Tibial artery (tissue), 4 donors: ENCODE measurements around the gene DKC1.

Experiments
- DNase-seq, 2 donors: peaks; one replicate each; pipeline ENCODE4 v3.0.0-alpha.2; 2019
- H3K27ac ChIP-seq, 2 donors: fragments of 200-600 bp; sonication (generic) in 1 of 2; 1 replicate in 1 of 2; 2 replicates in 1 of 2; pipeline ENCODE4 v1.5.1; 2018 to 2019; ENCODE audit warnings: mild to moderate bottlenecking in 1 of 2
- H3K27me3 ChIP-seq, 2 donors: fragments of 200-600 bp; sonication (generic) in 1 of 2; one replicate each; pipeline versions ENCODE4 v1.5.1 to v1.6.0; 2016 to 2019
- H3K36me3 ChIP-seq, 3 donors: fragments of 200-600 bp; sonication (generic) in 2 of 3; one replicate each; pipeline ENCODE4 v1.5.1; 2016 to 2019; ENCODE audit warnings: mild to moderate bottlenecking in 2 of 3
- H3K4me1 ChIP-seq, 4 donors: fragments of 200-600 bp; sonication (generic) in 2 of 4; 1 replicate in 3 of 4; 2 replicates in 1 of 4; pipeline ENCODE4 v1.5.1; 2016 to 2019
- H3K4me3 ChIP-seq, 2 donors: fragments of 200-600 bp; sonication (generic) in 1 of 2; 1 replicate in 1 of 2; 2 replicates in 1 of 2; pipeline ENCODE4 v1.5.1; 2018 to 2019; ENCODE audit warnings: mild to moderate bottlenecking in 2 of 2
- H3K9me3 ChIP-seq, 3 donors: fragments of 200-600 bp; sonication (generic) in 1 of 3; one replicate each; pipeline ENCODE4 v1.5.1; 2016 to 2019
- intact Hi-C: fragments of 100-400 bp; cut with DNase I; formaldehyde crosslinking; loops from one replicate; pipeline ENCODE4 v1.15.0; 2023; ENCODE audit warnings: low total_unique reads
- TF ChIP-seq, protein P1 (sequence below), 2 experiments: fragments of 200-600 bp in 1 of 2; fragments of 450-650 bp in 1 of 2; IDR thresholded peaks; one replicate each; pipeline ENCODE4 v1.5.1; 2017 to 2019; ENCODE audit warnings: antibody characterized with exemption in 2 of 2, mild to moderate bottlenecking in 1 of 2, moderate library complexity in 1 of 2

DKC1 gene

GRCh38 chrX:154793084-154793795, 30.6 kb downstream of the DKC1 start:
- H3K27me3 ChIP-seq = no peaks in the 10 kb centered on the region
- no peak overlapping the region for H3K4me3 ChIP-seq
- intact Hi-C loops = no loop called here
- no peaks in the 10 kb centered on the region for H3K4me1 ChIP-seq
- H3K27ac ChIP-seq = no peak overlapping the region
- no peak for DNase-seq
- TF ChIP-seq, protein P1, sequence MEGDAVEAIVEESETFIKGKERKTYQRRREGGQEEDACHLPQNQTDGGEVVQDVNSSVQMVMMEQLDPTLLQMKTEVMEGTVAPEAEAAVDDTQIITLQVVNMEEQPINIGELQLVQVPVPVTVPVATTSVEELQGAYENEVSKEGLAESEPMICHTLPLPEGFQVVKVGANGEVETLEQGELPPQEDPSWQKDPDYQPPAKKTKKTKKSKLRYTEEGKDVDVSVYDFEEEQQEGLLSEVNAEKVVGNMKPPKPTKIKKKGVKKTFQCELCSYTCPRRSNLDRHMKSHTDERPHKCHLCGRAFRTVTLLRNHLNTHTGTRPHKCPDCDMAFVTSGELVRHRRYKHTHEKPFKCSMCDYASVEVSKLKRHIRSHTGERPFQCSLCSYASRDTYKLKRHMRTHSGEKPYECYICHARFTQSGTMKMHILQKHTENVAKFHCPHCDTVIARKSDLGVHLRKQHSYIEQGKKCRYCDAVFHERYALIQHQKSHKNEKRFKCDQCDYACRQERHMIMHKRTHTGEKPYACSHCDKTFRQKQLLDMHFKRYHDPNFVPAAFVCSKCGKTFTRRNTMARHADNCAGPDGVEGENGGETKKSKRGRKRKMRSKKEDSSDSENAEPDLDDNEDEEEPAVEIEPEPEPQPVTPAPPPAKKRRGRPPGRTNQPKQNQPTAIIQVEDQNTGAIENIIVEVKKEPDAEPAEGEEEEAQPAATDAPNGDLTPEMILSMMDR (IDR thresholded peaks at IDR 0.05) = no peak
- H3K36me3 ChIP-seq = no peaks in the 10 kb centered on the region
- H3K9me3 ChIP-seq = no peaks in the 10 kb centered on the region

GRCh38 chrX:154795016-154795415, 32.4 kb downstream of the DKC1 start:
- no peak overlapping the region for H3K4me3 ChIP-seq
- no peaks in the 10 kb centered on the region for H3K9me3 ChIP-seq
- DNase-seq = no peak
- H3K27ac ChIP-seq = no peak overlapping the region
- H3K4me1 ChIP-seq = no peaks in the 10 kb centered on the region
- intact Hi-C loops = no loop called here
- TF ChIP-seq, protein P1 (IDR thresholded peaks at IDR 0.05) = no peak
- no peaks in the 10 kb centered on the region for H3K36me3 ChIP-seq
- H3K27me3 ChIP-seq = no peaks in the 10 kb centered on the region

- H3K4me3 ChIP-seq = no peak overlapping the region
- TF ChIP-seq, protein P1 (IDR thresholded peaks at IDR 0.05) = no peak
- no peaks in the 10 kb centered on the region for H3K36me3 ChIP-seq
- no peaks in the 10 kb centered on the region for H3K9me3 ChIP-seq
- DNase-seq = no peak
- intact Hi-C loops = no loop called here
- no peaks in the 10 kb centered on the region for H3K4me1 ChIP-seq
- no peaks in the 10 kb centered on the region for H3K27me3 ChIP-seq
- no peak overlapping the region for H3K27ac ChIP-seq
Observed at GRCh38 chrX:154797006-154797405, 34.3 kb downstream of the DKC1 start.

DNA sequence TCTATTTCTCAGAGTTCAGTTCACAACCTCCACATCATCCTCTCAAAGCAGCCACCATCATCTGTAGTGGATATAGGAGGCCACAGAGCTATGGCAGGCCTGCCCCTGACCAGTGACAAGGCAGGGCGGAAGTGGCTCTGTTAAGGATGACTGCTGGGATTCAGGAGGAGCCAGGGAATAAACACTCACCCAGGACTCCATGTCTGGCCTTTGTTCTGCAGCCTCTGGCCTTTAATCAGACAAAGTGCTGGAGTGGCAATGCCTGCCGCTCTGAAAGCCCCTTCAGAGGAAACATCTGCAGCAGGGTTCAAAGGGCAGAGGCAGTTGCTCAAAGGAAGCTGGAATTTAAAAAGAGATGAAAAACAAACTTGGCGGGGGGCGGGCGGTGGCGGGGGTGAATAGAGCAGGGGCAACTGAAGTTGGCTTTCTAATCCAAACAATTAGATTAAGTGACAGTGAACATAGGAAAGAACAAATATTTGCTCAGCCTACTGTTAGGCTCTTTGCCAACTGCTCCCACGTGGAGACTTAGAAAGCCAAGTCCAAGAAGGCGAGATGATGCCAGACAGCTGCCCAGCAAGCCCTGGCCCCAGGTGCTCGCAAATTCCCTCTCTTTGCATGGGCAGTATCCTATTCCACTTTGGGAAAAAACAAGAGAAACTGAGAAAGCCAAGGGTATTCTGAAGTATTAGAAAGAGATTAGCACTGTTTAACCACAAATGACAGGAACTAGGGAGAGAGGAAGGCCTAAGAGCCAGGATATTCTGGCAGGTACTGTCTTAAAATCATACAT, 37.1 kb downstream of the DKC1 start:
- DNase-seq = no peak
- H3K9me3 ChIP-seq = no peaks in the 10 kb centered on the region
- H3K27me3 ChIP-seq = no peaks in the 10 kb centered on the region
- H3K4me3 ChIP-seq = no peak overlapping the region
- H3K27ac ChIP-seq = no peak overlapping the region
- intact Hi-C loops = no loop called here
- peaks cover 0 to 3% (median 0%) of the 10 kb centered on the region in 4 donors for H3K4me1 ChIP-seq
- TF ChIP-seq, protein P1 (IDR thresholded peaks at IDR 0.05) = no peak
- H3K36me3 ChIP-seq = no peaks in the 10 kb centered on the region

DNA sequence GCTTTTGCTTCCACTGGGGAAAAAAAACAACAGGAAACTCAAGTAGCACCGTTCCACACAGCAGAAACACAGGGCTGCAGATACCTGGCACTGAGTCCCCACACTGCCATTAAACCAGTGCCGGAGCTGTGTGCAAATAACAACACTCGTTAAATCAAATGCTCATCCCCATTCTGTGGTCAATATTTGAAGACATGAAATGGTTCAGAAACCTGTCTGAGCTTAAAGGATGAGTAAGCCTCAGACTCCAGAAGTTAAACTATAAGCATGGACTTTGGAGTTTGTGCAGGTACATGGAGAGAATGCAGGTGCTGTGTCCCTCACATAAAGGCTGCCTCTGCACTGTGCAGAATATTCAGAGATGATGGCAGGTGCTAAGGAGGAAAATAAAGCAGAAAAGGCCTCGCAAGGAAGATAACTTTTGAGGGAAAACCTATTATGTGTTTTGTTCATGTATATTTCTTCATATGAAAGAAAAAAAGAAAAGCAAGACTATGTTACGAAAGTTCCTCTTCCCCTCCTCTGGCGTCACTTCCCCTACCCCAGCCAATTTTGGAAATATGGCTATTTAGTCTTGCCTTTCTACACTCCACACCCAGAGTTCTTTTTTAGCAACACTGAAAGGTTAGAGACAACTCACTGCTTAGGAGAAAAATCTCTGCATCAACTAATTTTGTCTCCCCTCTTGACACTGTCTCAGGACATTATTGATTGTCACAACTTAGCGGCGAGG, 38.0 kb downstream of the DKC1 start:
- Histone ChIP-seq H3K27ac (no peak overlapping the region), H3K9me3 (no peaks in the 10 kb centered on the region), H3K4me3 (no peak overlapping the region), H3K27me3 (no peaks in the 10 kb centered on the region), H3K4me1 (peaks cover 0 to 3% (median 0%) of the 10 kb centered on the region in 4 donors), H3K36me3 (no peaks in the 10 kb centered on the region)
- DNase-seq = no peak
- intact Hi-C loops = no loop called here
- TF ChIP-seq, protein P1 (IDR thresholded peaks at IDR 0.05) = no peak
